ENCODE results near the gene GIMAP8. TPM values are rescaled to one million over a fixed set of nuclear protein-coding genes. Genes with fewer than 3 reads are reported as not detected.

GIMAP8 gene
- total RNA-seq, 1 donor: not detected

GRCh38 chr7:150441524-150441923 lies 8.9 kb upstream of the GIMAP8 start:
- TF ChIP-seq CTCF (IDR thresholded peaks at IDR 0.05; ENCODE audit: insufficient read depth, low read depth, low read length): no peak
- no peak overlapping the region for H3K4me3 ChIP-seq (ENCODE audit: low read depth, low read length)
- no peak for DNase-seq (ENCODE audit: low read depth)

- DNase-seq (ENCODE audit: low read depth): no peak
- no peak for TF ChIP-seq CTCF (IDR thresholded peaks at IDR 0.05; ENCODE audit: insufficient read depth, low read depth, low read length)
- H3K4me3 ChIP-seq (ENCODE audit: low read depth, low read length): no peak overlapping the region
Measured at GRCh38 chr7:150442811-150443210, 7.6 kb upstream of the GIMAP8 start.

- no peak for DNase-seq (ENCODE audit: low read depth)
Measured at GRCh38 chr7:150443793-150444540, 6.5 kb upstream of the GIMAP8 start.

GRCh38 chr7:150444674-150445365 lies 5.6 kb upstream of the GIMAP8 start:
- TF ChIP-seq CTCF (IDR thresholded peaks at IDR 0.05; ENCODE audit: insufficient read depth, low read depth, low read length): no peak
- H3K4me3 ChIP-seq (ENCODE audit: low read depth, low read length): no peak overlapping the region
- DNase-seq (ENCODE audit: low read depth): no peak

More at GRCh38 chr7:150443793-150444540, 6.5 kb upstream of the GIMAP8 start:
- TF ChIP-seq CTCF (IDR thresholded peaks at IDR 0.05; ENCODE audit: insufficient read depth, low read depth, low read length): no peak
- H3K4me3 ChIP-seq (ENCODE audit: low read depth, low read length): no peak overlapping the region

- H3K4me3 ChIP-seq (ENCODE audit: low read depth, low read length): no peak overlapping the region
- TF ChIP-seq CTCF (IDR thresholded peaks at IDR 0.05; ENCODE audit: insufficient read depth, low read depth, low read length): no peak
- DNase-seq (ENCODE audit: low read depth): peak; percentile 12
Measured at GRCh38 chr7:150446288-150446938, 4.0 kb upstream of the GIMAP8 start.

GRCh38 chr7:150447966-150448788 lies 2.3 kb upstream of the GIMAP8 start:
- TF ChIP-seq CTCF (IDR thresholded peaks at IDR 0.05; ENCODE audit: insufficient read depth, low read depth, low read length): no peak
- no peak overlapping the region for H3K4me3 ChIP-seq (ENCODE audit: low read depth, low read length)
- DNase-seq (ENCODE audit: low read depth): no peak

All from fibroblast of villous mesenchyme (primary cell).